T-helper 1 cell (primary cell): Measurements from ENCODE around the gene IFT172.
"Not testable (repeated sequence)": the region's sequence is repeated elsewhere in the genome, so short reads cannot be mapped to it uniquely, and the experiment has no call there.

Experiments
- DNase-seq, 5 donors: peaks; one replicate each; pipeline ENCODE4 v3.0.0-alpha.2; 2012 to 2020
- total RNA-seq, 4 donors: gene quantifications; one replicate each; lab custom pipeline; 2026; lab: John Stamatoyannopoulos, UW

IFT172 gene, protein sequence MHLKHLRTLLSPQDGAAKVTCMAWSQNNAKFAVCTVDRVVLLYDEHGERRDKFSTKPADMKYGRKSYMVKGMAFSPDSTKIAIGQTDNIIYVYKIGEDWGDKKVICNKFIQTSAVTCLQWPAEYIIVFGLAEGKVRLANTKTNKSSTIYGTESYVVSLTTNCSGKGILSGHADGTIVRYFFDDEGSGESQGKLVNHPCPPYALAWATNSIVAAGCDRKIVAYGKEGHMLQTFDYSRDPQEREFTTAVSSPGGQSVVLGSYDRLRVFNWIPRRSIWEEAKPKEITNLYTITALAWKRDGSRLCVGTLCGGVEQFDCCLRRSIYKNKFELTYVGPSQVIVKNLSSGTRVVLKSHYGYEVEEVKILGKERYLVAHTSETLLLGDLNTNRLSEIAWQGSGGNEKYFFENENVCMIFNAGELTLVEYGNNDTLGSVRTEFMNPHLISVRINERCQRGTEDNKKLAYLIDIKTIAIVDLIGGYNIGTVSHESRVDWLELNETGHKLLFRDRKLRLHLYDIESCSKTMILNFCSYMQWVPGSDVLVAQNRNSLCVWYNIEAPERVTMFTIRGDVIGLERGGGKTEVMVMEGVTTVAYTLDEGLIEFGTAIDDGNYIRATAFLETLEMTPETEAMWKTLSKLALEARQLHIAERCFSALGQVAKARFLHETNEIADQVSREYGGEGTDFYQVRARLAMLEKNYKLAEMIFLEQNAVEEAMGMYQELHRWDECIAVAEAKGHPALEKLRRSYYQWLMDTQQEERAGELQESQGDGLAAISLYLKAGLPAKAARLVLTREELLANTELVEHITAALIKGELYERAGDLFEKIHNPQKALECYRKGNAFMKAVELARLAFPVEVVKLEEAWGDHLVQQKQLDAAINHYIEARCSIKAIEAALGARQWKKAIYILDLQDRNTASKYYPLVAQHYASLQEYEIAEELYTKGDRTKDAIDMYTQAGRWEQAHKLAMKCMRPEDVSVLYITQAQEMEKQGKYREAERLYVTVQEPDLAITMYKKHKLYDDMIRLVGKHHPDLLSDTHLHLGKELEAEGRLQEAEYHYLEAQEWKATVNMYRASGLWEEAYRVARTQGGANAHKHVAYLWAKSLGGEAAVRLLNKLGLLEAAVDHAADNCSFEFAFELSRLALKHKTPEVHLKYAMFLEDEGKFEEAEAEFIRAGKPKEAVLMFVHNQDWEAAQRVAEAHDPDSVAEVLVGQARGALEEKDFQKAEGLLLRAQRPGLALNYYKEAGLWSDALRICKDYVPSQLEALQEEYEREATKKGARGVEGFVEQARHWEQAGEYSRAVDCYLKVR (N-terminal part only)
- total RNA-seq = 17.2 to 30.3 (median 25.0) reads per million in 4 donors

- DNase-seq = peak; percentile 98 to 100 (median 99)
These were observed at the start of gene IFT172 for GRCh38 chr2:27489498-27490397. Gene IFT172 (minus strand): TSS chr2:27489743. CDS start chr2:27489653, 90 bp downstream.

- DNase-seq = not testable (repeated sequence)
These were observed 49.4 kb upstream of the IFT172 start for GRCh38 chr2:27538839-27539450.

- DNase-seq = no peak
These were observed 47.7 kb upstream of the IFT172 start for GRCh38 chr2:27537287-27537686.

- no peak for DNase-seq
These were observed 42.4 kb upstream of the IFT172 start for GRCh38 chr2:27531983-27532382.

DNA sequence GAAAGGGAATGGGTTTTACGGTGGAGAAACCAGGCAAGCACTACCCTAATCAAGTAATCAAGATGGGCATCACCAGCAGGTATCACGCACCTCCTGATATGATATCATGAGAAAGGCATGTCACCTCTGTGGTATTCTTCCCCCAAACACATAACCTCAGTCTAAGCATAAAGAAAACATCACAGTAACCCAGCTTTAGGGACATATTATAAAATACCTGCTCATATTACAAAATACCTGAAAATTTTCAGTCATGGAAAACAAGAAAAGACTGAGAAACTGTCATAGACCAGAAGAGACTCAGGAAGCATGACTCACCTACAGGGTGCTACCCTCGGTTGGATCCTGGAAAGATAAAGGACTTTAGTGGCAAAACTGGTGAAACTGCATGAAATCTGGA lies 37.6 kb upstream of the IFT172 start:
- DNase-seq = no peak

DNA sequence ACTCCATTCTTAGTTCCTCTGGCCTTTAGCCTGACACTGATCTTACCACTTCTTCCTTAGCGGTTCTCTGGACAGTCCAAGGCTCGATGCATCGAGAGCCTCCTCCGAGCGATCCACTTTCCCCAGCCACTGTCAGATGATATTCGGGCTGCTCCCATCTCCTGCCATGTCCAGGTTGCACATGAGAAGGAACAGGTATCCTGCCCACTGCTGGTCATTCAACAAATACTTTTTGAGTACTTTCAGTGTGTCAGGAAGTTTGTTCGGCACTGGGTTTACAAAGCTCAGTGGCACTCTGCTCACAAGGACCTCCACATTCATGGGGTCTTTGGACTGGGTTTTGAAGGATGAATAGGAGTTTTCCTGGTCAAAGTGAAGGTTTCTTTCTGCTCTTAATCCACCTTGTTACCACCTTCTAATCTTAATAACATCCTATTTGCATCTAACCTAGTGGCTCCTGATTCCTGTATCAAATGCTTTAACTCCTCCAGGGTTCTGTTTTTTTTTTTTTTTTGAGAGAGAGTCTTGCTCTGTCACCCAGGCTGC lies 32.9 kb upstream of the IFT172 start:
- no peak for DNase-seq

GRCh38 chr2:27520316-27520715 lies 30.8 kb upstream of the IFT172 start:
- DNase-seq = no peak

- no peak for DNase-seq
These were observed 29.2 kb upstream of the IFT172 start for GRCh38 chr2:27518782-27519113.

DNA sequence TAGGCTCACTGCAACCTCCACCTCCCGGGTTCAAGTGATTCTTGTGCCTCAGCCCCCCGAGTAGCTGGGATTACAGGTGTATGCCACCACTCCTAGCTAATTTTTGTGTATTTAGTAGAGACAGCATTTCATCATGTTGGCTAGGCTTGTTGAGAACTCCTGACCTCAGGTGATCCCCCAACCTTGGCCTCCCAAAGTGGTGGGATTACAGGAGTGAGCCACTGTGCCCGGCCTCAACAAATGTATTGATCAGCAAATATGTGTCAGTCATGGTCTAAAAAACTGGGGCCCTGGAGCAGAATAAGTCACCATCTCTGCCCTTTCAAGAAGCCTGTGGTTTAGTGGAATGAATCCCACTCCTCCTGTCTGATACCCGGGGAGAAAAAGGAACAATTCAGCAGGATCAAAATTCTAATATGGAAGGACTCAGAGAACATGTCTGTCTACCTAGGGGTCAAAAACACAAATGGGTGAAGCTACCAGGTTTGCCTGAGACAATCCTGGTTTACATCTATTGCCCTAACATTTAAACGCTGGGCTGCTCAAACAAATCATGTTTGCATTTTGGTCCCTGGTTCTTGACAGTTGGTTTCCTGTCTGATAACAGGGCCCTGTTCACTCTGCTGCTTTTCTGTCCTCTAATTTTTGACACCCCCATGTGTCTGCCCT lies 28.7 kb upstream of the IFT172 start:
- no peak for DNase-seq

DNA sequence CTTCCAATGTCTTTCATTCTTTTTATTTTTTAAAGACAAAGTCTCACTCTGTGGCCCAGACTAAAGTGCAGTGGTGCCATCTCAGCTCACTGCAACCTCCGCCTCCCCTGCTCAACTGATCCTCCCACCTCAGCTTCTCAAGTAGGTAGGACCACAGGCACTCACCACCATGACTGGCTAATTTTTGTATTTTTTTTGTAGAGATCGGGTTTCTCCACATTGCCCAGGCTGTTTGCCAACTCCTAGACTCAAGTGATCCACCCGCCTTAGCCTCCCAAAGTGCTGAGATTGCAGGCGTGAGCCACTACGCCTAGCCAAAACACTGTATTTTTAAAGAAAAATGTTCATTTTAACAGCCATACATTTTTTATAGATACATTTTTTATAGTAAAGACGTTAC lies 19.8 kb upstream of the IFT172 start:
- no peak for DNase-seq

- DNase-seq = no peak
These were observed 17.8 kb upstream of the IFT172 start for GRCh38 chr2:27507293-27507692.

DNA sequence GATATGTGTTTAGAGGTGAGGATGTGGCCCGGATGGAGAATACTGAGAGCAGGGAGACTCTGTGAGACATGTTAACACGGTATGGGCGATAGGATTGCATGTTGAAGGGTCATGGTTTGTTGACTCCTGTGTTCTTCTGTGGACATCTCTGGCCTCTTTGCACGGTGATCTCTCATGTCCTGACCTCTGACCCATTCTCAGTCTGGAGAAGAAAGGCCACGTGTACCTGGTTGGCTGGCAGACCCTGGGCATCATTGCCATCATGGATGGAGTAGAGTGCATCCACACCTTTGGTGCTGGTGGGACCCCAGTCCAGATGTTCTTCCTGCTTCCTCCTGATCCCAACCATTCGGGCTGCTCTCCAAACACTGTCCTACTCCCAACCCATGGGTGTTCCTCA lies 17.0 kb upstream of the IFT172 start:
- no peak for DNase-seq

DNA sequence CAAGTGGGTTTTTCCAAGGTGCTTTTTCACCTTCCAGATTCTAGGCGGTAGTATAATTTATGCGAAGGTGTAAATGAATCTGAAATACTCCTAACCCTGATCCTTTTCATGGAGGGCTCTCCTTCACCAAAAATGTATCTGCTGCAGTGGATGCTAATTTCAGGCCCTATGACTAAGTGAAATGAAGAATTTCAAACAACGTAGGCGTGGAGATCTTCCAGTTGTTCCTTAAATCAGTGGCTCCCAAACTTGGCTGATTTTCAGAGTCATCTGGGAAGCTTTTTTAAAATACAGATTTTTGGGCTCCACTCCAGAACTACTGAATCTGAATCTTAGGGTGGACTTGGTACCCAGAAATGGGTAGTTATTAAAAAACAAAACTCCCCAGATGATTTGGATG lies 12.6 kb upstream of the IFT172 start:
- DNase-seq = no peak

GRCh38 chr2:27501042-27501441 lies 11.5 kb upstream of the IFT172 start:
- no peak for DNase-seq

- DNase-seq = no peak
These were observed 9.4 kb upstream of the IFT172 start for GRCh38 chr2:27498975-27499374.

DNA sequence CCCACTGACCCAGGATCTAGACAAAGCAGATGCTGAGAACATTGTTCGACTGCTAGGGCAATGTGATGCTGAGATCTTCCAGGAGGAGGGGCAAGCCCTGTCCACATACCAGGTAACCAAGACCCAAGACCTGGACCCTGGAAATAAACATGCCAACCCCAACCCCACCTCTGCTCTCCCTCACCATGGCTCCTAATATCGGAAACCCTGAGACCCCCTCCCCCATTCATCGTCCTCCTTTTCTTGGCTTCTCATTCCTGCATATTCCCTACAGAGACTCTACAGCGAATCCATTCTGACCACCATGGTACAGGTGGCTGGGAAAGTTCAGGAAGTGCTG lies 7.7 kb upstream of the IFT172 start:
- no peak for DNase-seq

DNA sequence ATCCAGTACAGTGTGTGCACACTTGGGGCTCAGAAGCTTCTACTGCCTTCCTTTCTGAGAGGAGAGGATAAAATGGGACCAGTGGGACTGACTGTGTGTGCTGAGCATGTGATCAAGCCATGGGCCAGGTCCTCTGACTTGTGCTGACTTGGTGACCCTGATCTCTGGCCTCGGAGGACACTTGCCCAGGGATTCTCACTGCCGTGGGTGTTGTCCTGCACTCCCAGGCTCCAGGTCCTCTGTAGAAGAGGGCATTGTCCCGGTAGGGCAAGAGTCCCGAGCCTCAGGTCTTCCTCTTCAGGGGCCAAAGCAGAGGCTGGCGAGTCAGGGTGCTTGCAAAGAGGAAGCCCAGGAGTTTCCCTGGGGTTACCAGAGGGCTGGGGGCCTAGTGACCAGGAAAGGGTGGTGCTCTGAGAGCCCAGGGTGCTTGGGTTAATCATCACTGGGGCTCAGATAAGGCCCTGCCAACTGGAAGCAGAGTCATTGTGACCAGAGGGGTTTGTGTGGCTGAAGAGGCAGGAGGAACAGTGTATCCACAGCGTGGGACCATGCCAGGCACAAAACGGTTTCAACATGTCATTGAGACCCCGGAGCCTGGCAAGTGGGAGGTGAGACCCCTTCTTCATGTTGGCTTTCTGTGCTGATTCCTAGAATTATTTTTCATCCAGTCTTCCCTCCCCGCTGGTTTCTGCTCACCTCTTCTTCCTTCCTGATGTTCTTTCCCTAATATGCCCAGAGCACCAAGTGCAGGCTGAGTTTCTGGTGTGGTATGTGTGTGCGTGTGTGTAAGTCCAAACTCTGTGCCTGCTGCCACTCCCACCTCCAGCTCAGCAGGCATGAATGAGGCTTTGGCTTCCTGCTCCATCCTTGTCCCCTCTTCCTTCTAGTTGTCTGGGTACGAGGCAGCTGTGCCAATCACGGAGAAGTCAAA lies 7.1 kb upstream of the IFT172 start, which contains the start of gene GCKR:
GCKR (plus strand) TSS at position 483 of the 931 bp plus-strand sequence; CDS start at position 549, 66 bp downstream.
- no peak for DNase-seq

- DNase-seq = no peak
These were observed 6.4 kb upstream of the IFT172 start for GRCh38 chr2:27495840-27496356.

GRCh38 chr2:27494944-27495554 lies 5.5 kb upstream of the IFT172 start, which contains the start of gene FNDC4:
Gene FNDC4 (minus strand): TSS chr2:27495200. CDS start chr2:27494679, 521 bp downstream.
- peak in 2 of 5 donors; percentile 4 to 29 for DNase-seq
